Osteocyte (in vitro differentiated cells): ENCODE measurements around the gene OR4A16. TPM values are rescaled to one million over a fixed set of nuclear protein-coding genes. Genes with fewer than 3 reads are reported as not detected.

Source experiments
- DNase-seq: peaks from one replicate; pipeline ENCODE4 v3.0.0; 2021; ENCODE audit warnings: mixed read lengths; ENCODE audit not compliant: unreplicated experiment; ENCODE audit errors: extremely low spot score
- H3K27ac Mint-ChIP-seq: one replicate; pipeline ENCODE4 v1.8.0; 2021; ENCODE audit warnings: mild to moderate bottlenecking, mixed read lengths; ENCODE audit not compliant: unreplicated experiment
- H3K27me3 Mint-ChIP-seq: one replicate; pipeline ENCODE4 v1.8.0; 2021; ENCODE audit warnings: mixed read lengths; ENCODE audit not compliant: unreplicated experiment
- H3K36me3 Mint-ChIP-seq: one replicate; pipeline ENCODE4 v1.8.0; 2021; ENCODE audit warnings: mixed read lengths; ENCODE audit not compliant: unreplicated experiment
- H3K4me1 Mint-ChIP-seq: one replicate; pipeline ENCODE4 v1.8.0; 2021; ENCODE audit warnings: mixed read lengths; ENCODE audit not compliant: unreplicated experiment
- H3K4me3 Mint-ChIP-seq: one replicate; pipeline ENCODE4 v1.8.0; 2021; ENCODE audit warnings: mild to moderate bottlenecking, moderate library complexity, mixed read lengths; ENCODE audit not compliant: unreplicated experiment
- H3K9me3 Mint-ChIP-seq: one replicate; pipeline ENCODE4 v1.8.0; 2021; ENCODE audit warnings: mixed read lengths; ENCODE audit not compliant: unreplicated experiment
- long read RNA-seq: library from polyadenylated mRNA; unstranded; transcript quantifications from one replicate; pipeline ENCODE4 v2.0.0, GENCODE V29; 2021
- total RNA-seq: library from RNA; stranded (reverse); gene quantifications from 2 replicates; pipeline ENCODE4 v1.2.1, GENCODE V29; 2021
- TF ChIP-seq, protein P1 (sequence below): fragments of 200-600 bp; sonication (generic); IDR thresholded peaks from 2 replicates; pipeline ENCODE4 v1.5.0; 2021; ENCODE audit warnings: antibody characterized with exemption, mild to moderate bottlenecking, moderate library complexity

Gene OR4A16, protein sequence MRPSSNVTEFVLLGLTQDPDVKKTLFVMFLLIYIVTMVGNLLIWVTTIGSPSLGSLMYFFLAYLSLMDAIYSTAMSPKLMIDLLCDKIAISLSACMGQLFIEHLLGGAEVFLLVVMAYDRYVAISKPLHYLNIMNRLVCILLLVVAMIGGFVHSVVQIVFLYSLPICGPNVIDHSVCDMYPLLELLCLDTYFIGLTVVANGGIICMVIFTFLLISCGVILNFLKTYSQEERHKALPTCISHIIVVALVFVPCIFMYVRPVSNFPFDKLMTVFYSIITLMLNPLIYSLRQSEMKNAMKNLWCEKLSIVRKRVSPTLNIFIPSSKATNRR
- total RNA-seq, result not detected in 2 replicates
- long read RNA-seq, result 0 reads

DNA sequence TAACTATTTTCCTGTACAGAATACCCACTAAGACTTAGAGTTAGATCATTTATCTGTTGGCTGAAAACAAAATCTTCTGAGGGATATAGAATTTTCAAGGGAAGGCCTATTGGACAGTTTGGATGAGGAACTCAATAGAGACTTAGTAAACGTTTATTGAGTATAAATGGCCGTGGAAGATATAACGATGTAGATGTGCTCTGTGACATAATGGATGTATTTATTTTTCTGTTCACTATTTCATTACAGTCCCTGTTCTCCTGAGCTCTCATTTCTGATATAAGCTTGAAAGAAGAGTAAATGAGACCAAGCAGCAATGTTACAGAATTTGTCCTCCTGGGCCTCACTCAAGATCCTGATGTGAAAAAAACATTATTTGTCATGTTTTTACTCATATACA lies at the start of gene OR4A16:
Gene OR4A16, plus strand, starts transcription at position 301 of the 400 bp plus-strand sequence. Its CDS starts 0 bp downstream, at position 301.
- TF ChIP-seq, protein P1, sequence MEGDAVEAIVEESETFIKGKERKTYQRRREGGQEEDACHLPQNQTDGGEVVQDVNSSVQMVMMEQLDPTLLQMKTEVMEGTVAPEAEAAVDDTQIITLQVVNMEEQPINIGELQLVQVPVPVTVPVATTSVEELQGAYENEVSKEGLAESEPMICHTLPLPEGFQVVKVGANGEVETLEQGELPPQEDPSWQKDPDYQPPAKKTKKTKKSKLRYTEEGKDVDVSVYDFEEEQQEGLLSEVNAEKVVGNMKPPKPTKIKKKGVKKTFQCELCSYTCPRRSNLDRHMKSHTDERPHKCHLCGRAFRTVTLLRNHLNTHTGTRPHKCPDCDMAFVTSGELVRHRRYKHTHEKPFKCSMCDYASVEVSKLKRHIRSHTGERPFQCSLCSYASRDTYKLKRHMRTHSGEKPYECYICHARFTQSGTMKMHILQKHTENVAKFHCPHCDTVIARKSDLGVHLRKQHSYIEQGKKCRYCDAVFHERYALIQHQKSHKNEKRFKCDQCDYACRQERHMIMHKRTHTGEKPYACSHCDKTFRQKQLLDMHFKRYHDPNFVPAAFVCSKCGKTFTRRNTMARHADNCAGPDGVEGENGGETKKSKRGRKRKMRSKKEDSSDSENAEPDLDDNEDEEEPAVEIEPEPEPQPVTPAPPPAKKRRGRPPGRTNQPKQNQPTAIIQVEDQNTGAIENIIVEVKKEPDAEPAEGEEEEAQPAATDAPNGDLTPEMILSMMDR, result no peak
- no peaks in the 10 kb centered on the region for H3K4me1 Mint-ChIP-seq
- DNase-seq, result no peak
- no peaks in the 10 kb centered on the region for H3K36me3 Mint-ChIP-seq
- no peak within 1 kb of the TSS for H3K4me3 Mint-ChIP-seq
- H3K27me3 Mint-ChIP-seq, result no peaks in the 10 kb centered on the region
- peaks cover 44% of the 10 kb centered on the region for H3K9me3 Mint-ChIP-seq
- no peak within 1 kb of the TSS for H3K27ac Mint-ChIP-seq

DNA sequence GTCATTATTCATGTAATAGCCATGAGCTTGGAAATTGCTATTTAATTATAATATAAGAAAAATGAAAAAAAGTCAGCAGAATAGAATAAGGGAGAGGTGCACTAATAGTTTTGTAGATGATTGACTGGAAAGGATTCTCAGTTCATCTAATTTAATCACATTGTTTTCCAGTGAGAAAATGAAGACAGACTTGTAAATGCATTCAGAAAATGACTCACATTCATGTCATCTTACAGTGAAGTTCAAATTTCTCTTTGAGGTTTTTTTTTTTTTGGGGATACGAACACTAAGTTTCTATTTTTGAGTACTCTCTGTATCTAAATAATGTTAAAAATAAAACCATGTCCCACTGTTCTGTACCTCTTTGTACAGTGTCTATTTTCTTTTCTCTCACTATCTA lies 18.5 kb upstream of the OR4A16 start:
- TF ChIP-seq, protein P1, result no peak
- H3K4me3 Mint-ChIP-seq, result no peak overlapping the region

DNA sequence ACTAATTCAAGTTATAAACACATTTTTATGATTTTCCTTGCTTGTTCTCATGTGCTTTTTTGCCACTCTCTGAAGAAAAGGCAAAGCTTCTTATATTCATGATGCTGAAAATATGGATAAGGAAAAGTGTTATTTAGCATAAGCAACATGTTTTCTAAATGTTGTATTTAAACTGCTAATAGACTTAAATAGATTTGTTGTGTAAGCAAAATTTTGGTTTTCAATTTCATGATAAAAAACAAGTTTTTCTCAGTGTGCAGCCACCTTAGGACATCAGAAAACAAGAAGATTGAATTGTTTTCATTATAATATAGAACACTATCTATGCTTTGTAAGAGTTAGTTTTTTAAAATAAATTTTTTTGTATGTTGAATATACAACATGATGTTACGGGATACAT lies 2.3 kb downstream of the OR4A16 start:
- H3K4me1 Mint-ChIP-seq, result no peaks in the 10 kb centered on the region
- no peaks in the 10 kb centered on the region for H3K27me3 Mint-ChIP-seq
- no peak overlapping the region for H3K27ac Mint-ChIP-seq
- H3K36me3 Mint-ChIP-seq, result no peaks in the 10 kb centered on the region
- no peak overlapping the region for H3K4me3 Mint-ChIP-seq
- DNase-seq, result no peak
- TF ChIP-seq, protein P1, result no peak
- H3K9me3 Mint-ChIP-seq, result peaks cover 46% of the 10 kb centered on the region

More for the DNA sequence above, 18.5 kb upstream of the OR4A16 start:
- Mint-ChIP-seq H3K27ac (no peak overlapping the region), H3K4me1 (no peaks in the 10 kb centered on the region), H3K36me3 (no peaks in the 10 kb centered on the region), H3K9me3 (peaks cover 58% of the 10 kb centered on the region), H3K27me3 (no peaks in the 10 kb centered on the region)
- no peak for DNase-seq

DNA sequence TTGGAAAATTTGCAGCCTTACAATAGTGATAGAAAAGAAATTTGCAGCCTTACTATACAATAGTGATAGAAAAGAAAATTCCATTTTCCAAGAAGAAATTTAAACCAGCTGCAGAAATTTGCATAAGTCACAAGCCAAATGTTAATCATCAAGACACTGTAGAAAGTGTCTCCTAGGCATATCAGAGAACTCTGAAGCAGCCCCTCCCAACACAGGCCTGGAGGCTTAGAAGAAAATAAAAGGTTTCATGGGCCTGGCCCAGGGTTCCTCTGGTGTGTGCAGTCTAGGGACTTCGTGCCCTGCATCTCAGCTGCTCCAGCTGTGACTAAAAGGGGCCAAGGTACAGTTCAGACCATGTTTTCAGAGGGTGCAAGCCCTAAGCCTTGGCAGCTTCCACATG lies 6.0 kb downstream of the OR4A16 start:
- TF ChIP-seq, protein P1, result no peak
- Mint-ChIP-seq H3K4me1 (no peaks in the 10 kb centered on the region), H3K27ac (no peak overlapping the region), H3K4me3 (no peak overlapping the region), H3K9me3 (peaks cover 50% of the 10 kb centered on the region), H3K27me3 (no peaks in the 10 kb centered on the region), H3K36me3 (no peaks in the 10 kb centered on the region)
- no peak for DNase-seq

DNA sequence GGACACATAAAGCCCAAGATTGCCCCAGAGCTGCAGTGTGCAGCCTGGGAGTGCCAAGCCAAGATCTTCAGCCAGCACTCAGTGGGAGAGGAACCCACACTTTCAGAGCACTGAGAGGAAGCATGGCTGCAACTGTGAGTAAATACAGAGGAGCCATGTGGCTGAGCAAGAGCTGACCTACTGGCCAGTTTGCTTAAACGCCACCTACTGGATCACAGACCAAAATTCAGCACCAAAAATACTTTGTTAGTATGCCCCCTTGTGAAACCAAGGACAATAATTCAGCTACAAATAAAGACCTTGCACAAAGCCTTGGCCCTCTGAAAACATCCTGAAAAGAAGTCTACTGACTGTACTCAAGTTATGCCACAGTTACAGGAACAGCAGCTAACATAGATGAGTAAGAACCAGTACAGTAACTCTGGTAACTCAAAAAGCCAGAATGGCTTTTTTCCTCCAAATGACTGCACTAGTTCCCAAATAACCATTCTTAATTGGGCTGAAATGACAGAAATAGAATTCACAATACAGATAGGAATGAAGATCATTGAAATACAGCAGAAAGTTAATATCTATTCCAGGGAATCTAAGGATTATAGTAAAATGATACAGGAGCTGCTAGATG lies 14.7 kb downstream of the OR4A16 start:
- Mint-ChIP-seq H3K4me1 (no peaks in the 10 kb centered on the region), H3K27me3 (no peaks in the 10 kb centered on the region), H3K36me3 (no peaks in the 10 kb centered on the region), H3K27ac (no peak overlapping the region), H3K9me3 (peaks cover 68% of the 10 kb centered on the region), H3K4me3 (no peak overlapping the region)
- DNase-seq, result no peak
- TF ChIP-seq, protein P1, result no peak
